22Rv1 (cell line): Measurements from ENCODE around the gene QKI.

ENCODE experiments used
- H3K27ac ChIP-seq: fragments of 450-650 bp; 2 replicates; pipeline ENCODE4 v1.5.1; 2017
- CTCF ChIP-seq: fragments of 450-650 bp; IDR thresholded peaks from 2 replicates; pipeline ENCODE4 v1.5.1; 2017; ENCODE audit warnings: mild to moderate bottlenecking
- ZFX ChIP-seq: fragments of 450-650 bp; IDR thresholded peaks from 2 replicates; pipeline ENCODE4 v1.6.1; 2017; ENCODE audit warnings: antibody characterized with exemption, borderline replicate concordance

The QKI gene

GRCh38 chr6:163602851-163603250, 188.3 kb downstream of the QKI start:
- TF ChIP-seq ZFX (no peak), CTCF (no peak)
- no peak overlapping the region for H3K27ac ChIP-seq

- TF ChIP-seq CTCF (no peak), ZFX (no peak)
- no peak overlapping the region for H3K27ac ChIP-seq
These were observed 188.9 kb downstream of the QKI start for GRCh38 chr6:163603395-163603794.

GRCh38 chr6:163605385-163606097, 191.0 kb downstream of the QKI start:
- TF ChIP-seq ZFX = no peak
- no peak for TF ChIP-seq CTCF
- H3K27ac ChIP-seq = no peak overlapping the region

- no peak overlapping the region for H3K27ac ChIP-seq
- TF ChIP-seq ZFX = no peak
- TF ChIP-seq CTCF = no peak
These were observed 193.3 kb downstream of the QKI start for GRCh38 chr6:163607792-163608191.

- no peak for TF ChIP-seq ZFX
- TF ChIP-seq CTCF = no peak
- no peak overlapping the region for H3K27ac ChIP-seq
These were observed 193.7 kb downstream of the QKI start for GRCh38 chr6:163608204-163608644.

- H3K27ac ChIP-seq = no peak overlapping the region
- TF ChIP-seq CTCF = no peak
- no peak for TF ChIP-seq ZFX
These were observed 197.7 kb downstream of the QKI start for GRCh38 chr6:163612200-163612599.

GRCh38 chr6:163613025-163613424, 198.5 kb downstream of the QKI start:
- no peak for TF ChIP-seq ZFX
- TF ChIP-seq CTCF = no peak
- no peak overlapping the region for H3K27ac ChIP-seq
